Measurements from ENCODE around the gene MCC. TPM values are rescaled to one million over a fixed set of nuclear protein-coding genes. Genes with fewer than 3 reads are reported as not detected.

MCC gene
- total and polyA plus RNA-seq, 4 donors = 9.0 to 47.3 (median 14.7) TPM

GRCh38 chr5:112995764-112996618, 492.3 kb downstream of the MCC start:
- DNase-seq (ENCODE audit: low spot score) = peak; percentile 83
- H3K9ac ChIP-seq (ENCODE audit: low read depth in 1 of 2, low read length in 2 of 2) = no peak overlapping the region
- no peak overlapping the region for H3K27ac ChIP-seq (ENCODE audit: low read depth in 1 of 2, low read length in 2 of 2)
- no peak overlapping the region for H3K4me3 ChIP-seq (ENCODE audit: low read depth in 1 of 3, low read length in 3 of 3)
- no peaks in the 10 kb centered on the region for H3K4me1 ChIP-seq (ENCODE audit: control insufficient read depth in 4 of 4, insufficient read depth in 4 of 4, low read length in 3 of 4)
- H3K9me3 ChIP-seq (ENCODE audit: control insufficient read depth in 4 of 4, low read length in 3 of 4) = no peaks in the 10 kb centered on the region
- no peaks in the 10 kb centered on the region for H3K27me3 ChIP-seq (ENCODE audit: control insufficient read depth in 4 of 4, insufficient read depth in 4 of 4, low read length in 3 of 4)
- TF ChIP-seq, protein P1, sequence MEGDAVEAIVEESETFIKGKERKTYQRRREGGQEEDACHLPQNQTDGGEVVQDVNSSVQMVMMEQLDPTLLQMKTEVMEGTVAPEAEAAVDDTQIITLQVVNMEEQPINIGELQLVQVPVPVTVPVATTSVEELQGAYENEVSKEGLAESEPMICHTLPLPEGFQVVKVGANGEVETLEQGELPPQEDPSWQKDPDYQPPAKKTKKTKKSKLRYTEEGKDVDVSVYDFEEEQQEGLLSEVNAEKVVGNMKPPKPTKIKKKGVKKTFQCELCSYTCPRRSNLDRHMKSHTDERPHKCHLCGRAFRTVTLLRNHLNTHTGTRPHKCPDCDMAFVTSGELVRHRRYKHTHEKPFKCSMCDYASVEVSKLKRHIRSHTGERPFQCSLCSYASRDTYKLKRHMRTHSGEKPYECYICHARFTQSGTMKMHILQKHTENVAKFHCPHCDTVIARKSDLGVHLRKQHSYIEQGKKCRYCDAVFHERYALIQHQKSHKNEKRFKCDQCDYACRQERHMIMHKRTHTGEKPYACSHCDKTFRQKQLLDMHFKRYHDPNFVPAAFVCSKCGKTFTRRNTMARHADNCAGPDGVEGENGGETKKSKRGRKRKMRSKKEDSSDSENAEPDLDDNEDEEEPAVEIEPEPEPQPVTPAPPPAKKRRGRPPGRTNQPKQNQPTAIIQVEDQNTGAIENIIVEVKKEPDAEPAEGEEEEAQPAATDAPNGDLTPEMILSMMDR (IDR thresholded peaks at IDR 0.05; ENCODE audit: low read depth, low read length, missing input control) = peak; percentile 89
- TF ChIP-seq, protein P2, sequence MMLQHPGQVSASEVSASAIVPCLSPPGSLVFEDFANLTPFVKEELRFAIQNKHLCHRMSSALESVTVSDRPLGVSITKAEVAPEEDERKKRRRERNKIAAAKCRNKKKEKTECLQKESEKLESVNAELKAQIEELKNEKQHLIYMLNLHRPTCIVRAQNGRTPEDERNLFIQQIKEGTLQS (IDR thresholded peaks at IDR 0.05) = no peak
- TF ChIP-seq SP1 (IDR thresholded peaks at IDR 0.05) (no peak), FOXA2 (IDR thresholded peaks at IDR 0.05) (no peak), RAD21 (IDR thresholded peaks at IDR 0.05) (peak; percentile 97 to 98)
- peaks cover 0 to 8% (median 0%) of the 10 kb centered on the region in 4 donors for H3K36me3 ChIP-seq (ENCODE audit: control insufficient read depth in 4 of 4, insufficient read depth in 3 of 4, low read depth in 1 of 4, low read length in 3 of 4)
- WGBS = 19% methylated on average over 7 of the region's 7 CpGs

DNA sequence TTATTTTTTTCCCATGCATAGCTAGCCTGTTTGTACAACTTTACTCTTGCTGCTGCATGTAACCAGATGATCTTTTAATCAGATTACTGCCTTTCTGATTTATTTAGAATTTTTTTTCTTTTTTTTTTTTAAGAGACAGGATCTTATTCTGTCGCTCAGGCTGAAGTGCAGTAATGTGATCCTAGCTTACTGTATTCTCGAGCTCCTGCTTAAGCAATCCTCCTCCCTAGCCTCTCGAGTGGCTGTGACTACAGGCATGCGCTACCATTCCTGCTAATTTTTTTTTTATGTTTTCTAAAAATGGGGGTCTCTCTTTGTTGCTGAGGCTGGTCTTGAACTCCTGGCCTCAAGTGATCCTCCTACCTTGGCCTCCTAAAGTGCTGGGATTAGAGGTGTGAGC, 502.0 kb downstream of the MCC start:
- Histone ChIP-seq H3K36me3 (ENCODE audit: control insufficient read depth in 4 of 4, insufficient read depth in 3 of 4, low read depth in 1 of 4, low read length in 3 of 4) (peaks cover 0 to 3% (median 0%) of the 10 kb centered on the region in 4 donors), H3K27me3 (ENCODE audit: control insufficient read depth in 4 of 4, insufficient read depth in 4 of 4, low read length in 3 of 4) (no peaks in the 10 kb centered on the region), H3K27ac (ENCODE audit: low read depth in 1 of 2, low read length in 2 of 2) (no peak overlapping the region), H3K4me1 (ENCODE audit: control insufficient read depth in 4 of 4, insufficient read depth in 4 of 4, low read length in 3 of 4) (no peaks in the 10 kb centered on the region), H3K4me3 (ENCODE audit: low read depth in 1 of 3, low read length in 3 of 3) (no peak overlapping the region), H3K9ac (ENCODE audit: low read depth in 1 of 2, low read length in 2 of 2) (no peak overlapping the region), H3K9me3 (ENCODE audit: control insufficient read depth in 4 of 4, low read length in 3 of 4) (no peaks in the 10 kb centered on the region)
- WGBS = 98% methylated on average over 4 of the region's 4 CpGs
- no peak for DNase-seq (ENCODE audit: low spot score)
- TF ChIP-seq JUND (IDR thresholded peaks at IDR 0.05) (no peak), FOXA2 (IDR thresholded peaks at IDR 0.05) (no peak), NR2F2 (IDR thresholded peaks at IDR 0.05) (no peak), HNF4A (conservative IDR thresholded peaks at IDR 0.05) (no peak), GABPA (IDR thresholded peaks at IDR 0.05 in 1 of 2, conservative IDR thresholded peaks at IDR 0.05 in 1 of 2) (no peak), EGR1 (IDR thresholded peaks at IDR 0.05; ENCODE audit: low read depth in 2 of 2) (no peak), HNF4G (IDR thresholded peaks at IDR 0.05) (no peak), FOXA1 (IDR thresholded peaks at IDR 0.05) (no peak), RAD21 (IDR thresholded peaks at IDR 0.05) (no peak), MAX (IDR thresholded peaks at IDR 0.05) (no peak), RXRA (IDR thresholded peaks at IDR 0.05) (no peak), SP1 (IDR thresholded peaks at IDR 0.05) (no peak), TAF1 (conservative IDR thresholded peaks at IDR 0.05) (no peak), YY1 (IDR thresholded peaks at IDR 0.05) (no peak)
- TF ChIP-seq, protein P3, sequence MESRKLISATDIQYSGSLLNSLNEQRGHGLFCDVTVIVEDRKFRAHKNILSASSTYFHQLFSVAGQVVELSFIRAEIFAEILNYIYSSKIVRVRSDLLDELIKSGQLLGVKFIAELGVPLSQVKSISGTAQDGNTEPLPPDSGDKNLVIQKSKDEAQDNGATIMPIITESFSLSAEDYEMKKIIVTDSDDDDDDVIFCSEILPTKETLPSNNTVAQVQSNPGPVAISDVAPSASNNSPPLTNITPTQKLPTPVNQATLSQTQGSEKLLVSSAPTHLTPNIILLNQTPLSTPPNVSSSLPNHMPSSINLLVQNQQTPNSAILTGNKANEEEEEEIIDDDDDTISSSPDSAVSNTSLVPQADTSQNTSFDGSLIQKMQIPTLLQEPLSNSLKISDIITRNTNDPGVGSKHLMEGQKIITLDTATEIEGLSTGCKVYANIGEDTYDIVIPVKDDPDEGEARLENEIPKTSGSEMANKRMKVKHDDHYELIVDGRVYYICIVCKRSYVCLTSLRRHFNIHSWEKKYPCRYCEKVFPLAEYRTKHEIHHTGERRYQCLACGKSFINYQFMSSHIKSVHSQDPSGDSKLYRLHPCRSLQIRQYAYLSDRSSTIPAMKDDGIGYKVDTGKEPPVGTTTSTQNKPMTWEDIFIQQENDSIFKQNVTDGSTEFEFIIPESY (IDR thresholded peaks at IDR 0.05) = no peak
- TF ChIP-seq, protein P1 (IDR thresholded peaks at IDR 0.05; ENCODE audit: low read depth, low read length, missing input control) = no peak
- TF ChIP-seq, protein P2 (IDR thresholded peaks at IDR 0.05) = no peak

All from liver (tissue), 9 donors.